Breast epithelium (tissue), 3 donors: ENCODE measurements around the gene CHSY3.

Source experiments
- CTCF ChIP-seq, 3 donors: fragments of 450-650 bp; IDR thresholded peaks; one replicate each; pipeline ENCODE4 v1.5.1; 2016 to 2017; ENCODE audit warnings: antibody characterized with exemption in 3 of 3, mild to moderate bottlenecking in 3 of 3, moderate library complexity in 3 of 3
- POLR2AphosphoS5 ChIP-seq, 3 donors: sonication (generic); formaldehyde crosslinking; IDR thresholded peaks; one replicate each; pipeline ENCODE4 v1.6.1; 2017; ENCODE audit warnings: antibody characterized with exemption in 3 of 3

DNA sequence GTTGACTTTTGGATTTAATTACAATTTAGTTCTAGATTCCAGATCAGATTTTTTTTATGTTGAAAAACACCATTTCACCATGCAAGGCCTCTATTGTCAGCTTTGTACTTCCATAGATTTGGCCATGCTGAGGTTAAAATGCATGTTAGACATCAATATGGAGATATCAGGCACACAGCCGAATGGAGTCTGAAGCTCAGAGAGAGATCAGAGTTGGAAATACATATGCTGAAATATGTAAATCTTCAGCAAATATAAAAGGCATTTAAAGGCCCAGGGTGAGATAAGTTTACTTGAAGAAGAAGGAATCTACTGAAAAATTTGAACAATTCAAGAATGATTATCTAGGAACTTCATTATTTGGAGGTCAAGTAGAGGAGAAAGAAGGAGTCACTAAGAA, 139.6 kb downstream of the CHSY3 start:
- TF ChIP-seq CTCF (IDR thresholded peaks at IDR 0.05) (no peak), POLR2AphosphoS5 (IDR thresholded peaks at IDR 0.05) (no peak)
